ENCODE measurements around the gene CASQ2. TPM values are rescaled to one million over a fixed set of nuclear protein-coding genes. Genes with fewer than 3 reads are reported as not detected.

The CASQ2 gene
- total RNA-seq, 2 experiments from 2014 or later, result not detected

DNA sequence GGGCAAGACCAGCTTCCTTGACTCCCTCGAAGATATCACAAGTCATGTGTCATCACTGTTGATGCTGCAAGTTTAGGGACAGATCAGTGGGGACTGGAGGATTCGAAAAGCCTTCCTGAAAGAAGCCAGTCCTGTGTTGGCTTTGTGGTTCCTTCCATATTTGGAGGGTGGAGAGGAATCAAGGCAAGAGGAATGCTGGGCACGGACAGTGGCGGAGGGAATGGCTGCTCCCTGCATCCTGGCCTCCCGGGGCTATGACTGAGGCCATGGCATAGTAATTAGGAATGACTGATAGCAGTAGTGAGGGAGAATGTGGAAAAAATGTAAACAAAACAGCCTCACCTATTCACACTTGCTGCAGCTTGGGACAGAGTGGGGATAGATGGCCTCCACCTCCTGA is 90.4 kb downstream of the CASQ2 start:
- Mint-ChIP-seq H3K27me3 (ENCODE audit: low read depth) (no peaks in the 10 kb centered on the region), H3K36me3 (ENCODE audit: low read depth) (no peaks in the 10 kb centered on the region), H3K27ac (no peak overlapping the region), H3K4me3 (no peak overlapping the region), H3K9me3 (no peaks in the 10 kb centered on the region), H3K4me1 (ENCODE audit: low read depth) (no peaks in the 10 kb centered on the region)
- DNase-seq, result no peak
- CTCF ChIA-PET, result no interaction called here
- intact Hi-C loops (cut with micrococcal nuclease), result no loop called here

DNA sequence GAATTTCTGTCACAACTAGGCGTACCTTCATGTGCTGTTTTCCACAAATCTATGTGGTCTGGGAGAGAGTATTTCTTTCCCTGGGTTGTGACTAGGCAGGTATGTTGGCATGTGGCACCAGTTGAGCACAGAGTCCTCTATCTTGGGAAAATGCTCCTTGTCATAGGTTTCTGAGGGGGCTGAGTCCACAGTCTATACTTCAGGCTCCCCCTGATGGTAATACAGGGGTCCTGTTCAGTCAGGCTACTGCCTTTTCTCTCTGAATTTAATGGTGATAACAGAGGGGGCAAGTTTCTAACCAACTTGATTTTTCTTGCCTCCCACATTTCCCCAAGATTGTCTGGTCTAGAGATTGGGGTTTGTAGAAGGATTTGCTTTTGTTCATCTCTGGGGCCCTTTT is 90.9 kb downstream of the CASQ2 start:
- intact Hi-C loops (cut with micrococcal nuclease), result no loop called here
- no peaks in the 10 kb centered on the region for H3K9me3 Mint-ChIP-seq
- CTCF ChIA-PET, result no interaction called here

DNA sequence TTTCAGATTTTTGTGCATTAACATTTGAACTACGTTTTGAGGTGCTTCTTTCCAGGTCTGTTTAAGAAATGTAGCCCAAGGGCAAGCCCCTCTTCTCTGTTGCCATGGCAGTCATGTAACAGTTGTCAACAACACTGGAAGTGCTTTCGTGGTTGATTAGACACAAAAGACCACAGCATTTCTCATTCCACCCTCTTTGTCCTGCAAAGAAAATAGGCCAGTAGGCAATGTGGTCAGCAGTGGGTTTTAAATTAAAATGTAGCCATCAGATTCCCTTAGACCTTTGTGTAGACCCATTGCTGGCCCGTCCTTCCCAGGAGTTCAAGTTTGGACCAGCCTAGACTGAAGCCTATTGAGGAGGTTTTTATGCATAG is 91.3 kb downstream of the CASQ2 start:
- no peak for DNase-seq
- Mint-ChIP-seq H3K4me3 (no peak overlapping the region), H3K9me3 (no peaks in the 10 kb centered on the region), H3K27me3 (ENCODE audit: low read depth) (no peaks in the 10 kb centered on the region), H3K27ac (no peak overlapping the region), H3K4me1 (ENCODE audit: low read depth) (no peaks in the 10 kb centered on the region), H3K36me3 (ENCODE audit: low read depth) (no peaks in the 10 kb centered on the region)
- intact Hi-C loops (cut with micrococcal nuclease), result no loop called here
- CTCF ChIA-PET, result no interaction called here

More for the DNA sequence above, 90.9 kb downstream of the CASQ2 start:
- Mint-ChIP-seq H3K4me3 (no peak overlapping the region), H3K27me3 (ENCODE audit: low read depth) (no peaks in the 10 kb centered on the region), H3K27ac (no peak overlapping the region), H3K36me3 (ENCODE audit: low read depth) (no peaks in the 10 kb centered on the region), H3K4me1 (ENCODE audit: low read depth) (no peaks in the 10 kb centered on the region)
- no peak for DNase-seq

DNA sequence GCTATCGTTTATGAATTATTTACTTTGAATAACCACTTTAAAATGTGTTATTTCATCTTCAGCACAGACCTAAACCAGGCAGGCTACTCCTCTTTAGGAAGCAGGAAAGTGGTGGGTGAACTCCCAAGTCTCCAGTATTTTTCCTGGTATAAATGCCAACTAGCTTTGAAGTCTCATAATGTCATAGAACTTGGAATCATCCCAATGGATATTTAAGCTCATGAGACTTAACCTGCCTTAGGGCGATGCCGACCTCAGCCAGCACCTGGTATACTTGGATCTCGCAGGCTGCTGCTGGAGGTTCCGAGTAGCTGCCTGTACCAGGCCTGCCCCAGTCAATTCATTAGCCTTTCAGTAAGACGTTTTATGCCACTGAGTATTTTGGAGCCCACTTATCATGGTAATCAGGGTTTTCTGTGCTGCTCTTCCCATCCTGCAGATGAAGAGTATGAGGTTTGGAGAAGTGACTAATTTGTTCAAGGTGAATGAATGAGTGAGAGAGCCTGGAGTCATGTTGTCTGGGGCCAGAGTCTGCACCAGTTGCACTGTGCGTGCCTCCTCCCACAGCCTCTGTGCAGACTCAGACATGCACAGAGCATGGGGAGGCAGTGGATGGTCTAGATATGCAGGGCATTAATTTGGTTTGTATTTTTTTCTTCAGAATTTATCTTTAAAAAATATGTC is 91.9 kb downstream of the CASQ2 start:
- H3K27ac Mint-ChIP-seq, result no peak overlapping the region
- intact Hi-C loops (cut with micrococcal nuclease), result no loop called here
- H3K36me3 Mint-ChIP-seq (ENCODE audit: low read depth), result no peaks in the 10 kb centered on the region
- DNase-seq, result no peak
- no peaks in the 10 kb centered on the region for H3K27me3 Mint-ChIP-seq (ENCODE audit: low read depth)
- CTCF ChIA-PET, result no interaction called here
- no peaks in the 10 kb centered on the region for H3K9me3 Mint-ChIP-seq
- no peak overlapping the region for H3K4me3 Mint-ChIP-seq
- H3K4me1 Mint-ChIP-seq (ENCODE audit: low read depth), result no peaks in the 10 kb centered on the region

DNA sequence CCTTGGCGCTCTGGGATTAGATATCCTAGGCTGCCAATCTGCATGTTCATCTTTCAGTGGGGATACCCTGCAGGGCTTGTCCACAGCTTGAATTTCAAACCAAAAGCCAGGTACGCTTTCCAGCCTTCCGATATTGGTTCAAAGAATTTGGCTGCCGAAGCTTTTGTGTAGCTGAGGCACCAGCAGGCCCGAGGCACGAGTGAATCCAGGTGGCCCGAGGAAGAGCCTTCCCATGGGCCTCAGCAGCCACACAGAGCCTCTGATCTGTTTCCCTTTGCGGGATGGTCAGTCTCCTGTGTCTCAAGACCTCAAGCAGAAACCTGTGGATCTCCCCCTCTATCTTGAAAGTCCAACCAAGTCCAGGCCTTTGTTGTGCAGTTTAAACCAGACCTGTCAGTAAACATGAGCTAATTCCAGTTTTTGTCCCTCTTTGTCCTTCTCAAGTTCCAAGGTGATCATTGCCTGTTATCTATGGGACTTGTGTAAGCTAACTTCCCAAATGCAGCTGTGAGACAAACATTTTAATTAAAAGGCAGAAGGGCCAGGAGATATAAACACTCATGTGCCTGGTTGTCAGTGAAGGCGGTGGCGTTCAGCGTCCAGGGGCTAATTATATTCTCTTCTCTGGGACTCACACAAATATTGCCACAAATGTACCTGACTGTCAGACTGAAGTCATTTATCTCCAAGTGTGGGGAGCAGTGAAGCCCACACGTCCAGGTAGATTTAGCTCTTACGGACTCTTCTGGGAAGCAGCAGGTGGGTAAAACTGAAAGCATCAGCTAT is 96.1 kb downstream of the CASQ2 start:
- DNase-seq, result no peak
- CTCF ChIA-PET, result no interaction called here
- Mint-ChIP-seq H3K4me3 (no peak overlapping the region), H3K9me3 (no peaks in the 10 kb centered on the region), H3K27ac (no peak overlapping the region), H3K27me3 (ENCODE audit: low read depth) (no peaks in the 10 kb centered on the region), H3K36me3 (ENCODE audit: low read depth) (no peaks in the 10 kb centered on the region), H3K4me1 (ENCODE audit: low read depth) (no peaks in the 10 kb centered on the region)
- intact Hi-C loops (cut with micrococcal nuclease), result no loop called here

DNA sequence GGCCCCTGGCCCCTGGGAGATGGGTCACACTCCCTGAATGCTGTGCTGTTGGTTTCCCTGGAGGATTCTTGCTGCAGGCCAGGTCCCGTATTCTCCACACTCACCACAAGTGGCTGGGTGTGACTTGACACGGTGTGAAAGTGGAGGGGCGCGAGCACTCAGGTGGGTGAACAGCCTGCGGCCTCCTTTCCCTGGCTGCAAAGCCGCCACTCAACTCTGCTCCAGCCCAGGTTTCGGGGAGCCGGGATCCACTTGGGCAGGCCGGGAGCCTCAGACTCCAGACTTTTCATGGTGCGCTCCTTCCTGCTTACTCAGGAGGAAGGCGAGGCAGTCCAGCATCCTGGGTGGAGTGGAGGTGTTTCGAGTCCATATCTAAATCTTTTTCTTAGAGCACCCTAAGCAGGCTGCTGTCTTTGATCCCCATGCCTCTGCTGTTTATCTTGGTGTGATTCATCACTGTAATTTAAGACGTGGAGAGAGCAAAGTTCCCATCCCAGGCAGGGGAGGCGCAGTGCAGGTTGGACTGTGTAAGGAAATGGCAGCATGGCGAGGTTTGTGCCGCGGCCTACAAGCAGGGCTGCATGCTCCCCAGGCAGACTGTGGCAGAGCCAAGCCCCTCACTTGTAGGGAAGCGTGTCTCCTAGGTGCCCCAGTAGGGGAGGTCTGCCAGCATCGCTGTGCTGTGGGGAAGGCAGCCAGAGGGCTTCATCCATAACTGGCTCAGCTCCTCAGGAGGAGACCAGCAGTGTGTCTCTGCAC is 97.2 kb downstream of the CASQ2 start:
- no peak for DNase-seq
- Mint-ChIP-seq H3K4me3 (no peak overlapping the region), H3K9me3 (no peaks in the 10 kb centered on the region), H3K36me3 (ENCODE audit: low read depth) (no peaks in the 10 kb centered on the region), H3K27me3 (ENCODE audit: low read depth) (no peaks in the 10 kb centered on the region), H3K4me1 (ENCODE audit: low read depth) (no peaks in the 10 kb centered on the region), H3K27ac (no peak overlapping the region)
- intact Hi-C loops (cut with micrococcal nuclease), result no loop called here
- CTCF ChIA-PET, result no interaction called here

DNA sequence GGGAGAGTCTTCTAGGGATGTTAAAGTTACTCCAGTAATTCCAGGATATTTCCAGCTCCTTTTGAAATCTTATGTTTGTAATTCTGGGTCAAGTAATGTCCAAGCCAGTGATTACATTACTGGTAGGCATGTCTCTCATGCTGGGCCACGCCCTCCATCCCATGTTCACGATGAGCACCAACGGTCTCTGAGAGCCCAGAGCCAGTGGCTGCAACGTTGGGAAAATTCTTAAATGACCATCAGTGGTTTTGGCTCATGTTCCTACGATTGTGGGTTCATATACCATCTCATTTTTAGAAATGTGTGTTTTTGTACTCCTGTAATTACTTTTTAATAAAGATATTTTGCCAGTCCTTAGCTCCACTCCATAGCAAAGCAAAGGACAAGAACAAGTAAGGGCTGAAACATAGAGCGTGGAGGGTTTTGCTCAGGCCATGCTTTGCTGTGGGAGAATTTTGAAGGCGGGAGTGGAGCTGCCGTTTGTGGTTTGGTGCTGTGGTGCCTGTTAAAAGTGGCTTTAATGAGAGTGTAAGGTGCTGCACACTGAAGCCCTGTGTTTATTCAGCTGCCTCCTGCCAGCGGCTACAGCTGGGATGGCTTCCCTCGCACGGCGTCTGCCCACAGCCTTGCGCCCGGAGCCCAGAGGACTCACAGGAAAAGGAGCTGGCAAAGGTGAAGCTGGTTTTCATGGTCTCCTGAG is 97.9 kb downstream of the CASQ2 start:
- H3K27ac Mint-ChIP-seq, result no peak overlapping the region
- no peaks in the 10 kb centered on the region for H3K27me3 Mint-ChIP-seq (ENCODE audit: low read depth)
- intact Hi-C loops (cut with micrococcal nuclease), result no loop called here
- H3K4me1 Mint-ChIP-seq (ENCODE audit: low read depth), result no peaks in the 10 kb centered on the region
- DNase-seq, result no peak
- no peak overlapping the region for H3K4me3 Mint-ChIP-seq
- no peaks in the 10 kb centered on the region for H3K36me3 Mint-ChIP-seq (ENCODE audit: low read depth)
- CTCF ChIA-PET, result no interaction called here
- no peaks in the 10 kb centered on the region for H3K9me3 Mint-ChIP-seq

DNA sequence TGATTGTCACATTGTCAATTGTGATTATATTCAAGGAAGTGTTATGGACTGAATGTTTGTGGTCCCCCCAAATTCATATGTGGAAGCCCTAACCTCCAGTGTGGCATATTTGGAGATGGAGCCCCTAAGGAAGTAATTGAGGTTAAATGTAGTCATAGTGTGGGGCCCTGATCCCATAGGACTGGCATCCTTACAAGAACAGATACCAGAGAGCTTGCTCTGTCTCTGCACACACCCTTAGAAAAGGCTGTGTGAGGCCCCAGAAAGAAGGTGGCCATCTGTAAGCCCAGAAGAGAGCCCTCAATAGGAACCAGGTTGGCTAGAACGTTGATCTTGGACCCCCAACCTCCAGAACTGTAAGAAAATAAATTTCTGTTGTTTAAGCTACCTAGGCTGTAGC is 98.6 kb downstream of the CASQ2 start:
- no peak for DNase-seq
- intact Hi-C loops (cut with micrococcal nuclease), result no loop called here
- Mint-ChIP-seq H3K4me3 (no peak overlapping the region), H3K9me3 (no peaks in the 10 kb centered on the region), H3K27ac (no peak overlapping the region), H3K27me3 (ENCODE audit: low read depth) (no peaks in the 10 kb centered on the region), H3K4me1 (ENCODE audit: low read depth) (no peaks in the 10 kb centered on the region), H3K36me3 (ENCODE audit: low read depth) (no peaks in the 10 kb centered on the region)
- CTCF ChIA-PET, result no interaction called here

DNA sequence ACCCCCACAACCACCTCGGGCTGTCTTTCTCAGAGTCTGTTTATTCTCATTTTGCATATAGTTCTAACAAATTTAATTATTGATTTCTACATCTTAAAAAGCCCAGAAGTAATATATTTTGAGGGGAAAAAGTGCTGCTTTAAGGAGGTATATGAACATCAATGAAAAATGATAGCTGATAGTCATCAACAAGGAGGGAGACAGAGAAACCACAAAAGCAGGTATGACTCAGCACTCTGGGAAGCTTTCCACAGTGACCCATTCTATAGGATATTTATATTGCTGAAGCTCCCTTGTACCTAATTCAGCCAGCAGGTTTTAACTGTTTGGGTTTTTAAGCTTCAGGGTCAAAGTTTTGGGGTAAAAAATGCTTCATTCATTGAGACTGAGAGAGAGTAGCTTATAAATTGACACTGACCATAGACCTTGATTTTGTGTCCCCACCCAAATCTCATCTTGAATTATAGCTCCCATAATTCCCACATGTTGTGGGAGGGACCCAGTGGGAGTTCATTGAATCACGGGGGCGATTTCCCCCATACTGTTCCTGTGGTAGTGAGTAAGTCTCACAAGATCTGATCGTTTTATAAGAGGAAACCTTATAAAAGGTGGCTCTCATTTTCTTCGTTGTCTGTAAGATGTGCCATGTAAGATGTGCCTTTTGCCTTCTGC is 99.4 kb downstream of the CASQ2 start:
- DNase-seq, result peak; percentile 18

DNA sequence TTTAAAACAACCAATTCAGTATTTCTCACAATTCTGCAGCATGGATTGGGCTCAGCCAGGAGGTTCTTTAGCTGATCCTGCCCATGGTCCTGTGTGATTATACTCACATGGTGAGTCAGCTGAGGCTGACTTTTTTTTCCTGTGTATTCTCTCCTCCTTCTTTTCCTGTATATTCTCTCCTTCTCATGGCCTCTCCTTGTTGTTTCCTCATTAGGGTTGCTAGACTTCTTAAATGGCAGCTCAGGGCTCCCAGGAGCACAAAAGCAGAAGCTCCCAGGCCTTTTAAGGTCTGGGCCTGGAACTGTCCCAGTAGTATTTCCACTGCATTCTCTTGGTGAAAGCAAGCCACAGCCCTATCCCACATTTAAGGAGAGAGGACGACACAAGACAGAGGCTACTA is 99.9 kb downstream of the CASQ2 start:
- no peak overlapping the region for H3K4me3 Mint-ChIP-seq
- CTCF ChIA-PET, result interaction anchor here (1.0 to 1.1 kb wide), 2 partner anchors 16 to 38 kb away, joined by 3 read pairs; no protein-coding TSS in a partner anchor
- H3K27ac Mint-ChIP-seq, result no peak overlapping the region
- intact Hi-C loops (cut with micrococcal nuclease), result no loop called here
- H3K27me3 Mint-ChIP-seq (ENCODE audit: low read depth), result no peaks in the 10 kb centered on the region
- H3K36me3 Mint-ChIP-seq (ENCODE audit: low read depth), result no peaks in the 10 kb centered on the region
- H3K9me3 Mint-ChIP-seq, result no peaks in the 10 kb centered on the region
- DNase-seq, result no peak
- H3K4me1 Mint-ChIP-seq (ENCODE audit: low read depth), result no peaks in the 10 kb centered on the region

More for the DNA sequence above, 99.4 kb downstream of the CASQ2 start:
- CTCF ChIA-PET, result interaction anchor here (1.0 to 1.1 kb wide), 2 partner anchors 16 to 37 kb away, joined by 3 read pairs; no protein-coding TSS in a partner anchor
- Mint-ChIP-seq H3K9me3 (no peaks in the 10 kb centered on the region), H3K27me3 (ENCODE audit: low read depth) (no peaks in the 10 kb centered on the region), H3K27ac (no peak overlapping the region), H3K36me3 (ENCODE audit: low read depth) (no peaks in the 10 kb centered on the region), H3K4me3 (no peak overlapping the region), H3K4me1 (ENCODE audit: low read depth) (no peaks in the 10 kb centered on the region)
- intact Hi-C loops (cut with micrococcal nuclease), result no loop called here

DNA sequence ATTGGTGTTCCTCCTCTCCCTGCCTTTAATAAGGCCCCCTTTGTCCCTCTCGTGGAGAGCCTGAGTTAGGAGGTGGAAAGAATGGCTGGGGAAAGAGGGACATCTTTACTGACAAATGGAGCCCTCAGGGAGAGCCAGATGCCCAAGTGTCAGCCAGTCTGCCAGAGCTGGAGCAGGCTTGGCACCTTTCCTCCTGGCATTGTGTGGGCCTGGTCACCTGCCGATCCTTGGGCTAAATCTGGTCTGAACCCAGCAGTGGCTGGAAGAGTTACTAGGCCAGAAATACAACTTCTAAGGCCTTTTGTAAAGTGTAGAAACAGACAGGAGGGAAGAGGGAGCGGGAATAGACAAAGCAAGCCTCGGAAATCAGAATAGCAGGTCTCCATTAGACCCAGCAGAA is 101.8 kb downstream of the CASQ2 start:
- H3K4me1 Mint-ChIP-seq (ENCODE audit: low read depth), result no peaks in the 10 kb centered on the region
- no peaks in the 10 kb centered on the region for H3K9me3 Mint-ChIP-seq
- no peak overlapping the region for H3K27ac Mint-ChIP-seq
- H3K4me3 Mint-ChIP-seq, result no peak overlapping the region
- H3K36me3 Mint-ChIP-seq (ENCODE audit: low read depth), result no peaks in the 10 kb centered on the region
- intact Hi-C loops (cut with micrococcal nuclease), result no loop called here
- CTCF ChIA-PET, result no interaction called here
- no peaks in the 10 kb centered on the region for H3K27me3 Mint-ChIP-seq (ENCODE audit: low read depth)
- DNase-seq, result no peak

DNA sequence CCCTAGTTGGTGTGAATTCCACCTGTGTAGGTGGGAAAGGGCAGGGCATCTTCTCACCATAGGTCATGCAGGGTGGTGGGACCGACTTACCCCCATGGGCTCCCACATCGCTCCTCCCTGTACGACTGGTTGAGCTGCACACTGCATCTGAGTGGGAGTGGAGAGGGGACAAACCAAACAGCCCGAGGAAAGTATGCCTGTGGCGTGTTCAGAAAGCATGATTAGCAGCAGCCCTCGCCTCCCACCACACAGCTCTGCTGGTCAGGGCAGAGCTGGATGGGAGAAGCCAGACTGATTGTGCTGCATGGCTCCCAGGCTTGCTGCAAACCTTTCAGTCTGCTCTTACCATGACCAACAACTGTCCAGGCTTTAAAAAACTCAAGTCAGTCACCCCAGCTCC is 102.3 kb downstream of the CASQ2 start:
- CTCF ChIA-PET, result interaction anchor here (0.7 kb wide), 1 partner anchor 40 kb away, joined by 3 read pairs; no protein-coding TSS in a partner anchor
- Mint-ChIP-seq H3K4me1 (ENCODE audit: low read depth) (no peaks in the 10 kb centered on the region), H3K36me3 (ENCODE audit: low read depth) (no peaks in the 10 kb centered on the region), H3K4me3 (no peak overlapping the region), H3K9me3 (no peaks in the 10 kb centered on the region), H3K27ac (no peak overlapping the region), H3K27me3 (ENCODE audit: low read depth) (no peaks in the 10 kb centered on the region)
- intact Hi-C loops (cut with micrococcal nuclease), result no loop called here
- DNase-seq, result no peak

All from activated naive CD4-positive, alpha-beta T cell treated with anti-CD3 and anti-CD28 coated beads for 36 hours (primary cell).